CD4-positive, alpha-beta T cell treated with Interleukin-4 for 4 hours (primary cell): ENCODE results near the gene SLC5A4.
A peak's percentile ranks its signal among the peaks of the same experiment; 100 is the strongest.
"Not testable (repeated sequence)": the region's sequence is repeated elsewhere in the genome, so short reads cannot be mapped to it uniquely, and the experiment has no call there.

ENCODE experiments used
- DNase-seq: peaks from one replicate; pipeline ENCODE4 v3.0.0-alpha.2; 2020

The SLC5A4 gene

DNA sequence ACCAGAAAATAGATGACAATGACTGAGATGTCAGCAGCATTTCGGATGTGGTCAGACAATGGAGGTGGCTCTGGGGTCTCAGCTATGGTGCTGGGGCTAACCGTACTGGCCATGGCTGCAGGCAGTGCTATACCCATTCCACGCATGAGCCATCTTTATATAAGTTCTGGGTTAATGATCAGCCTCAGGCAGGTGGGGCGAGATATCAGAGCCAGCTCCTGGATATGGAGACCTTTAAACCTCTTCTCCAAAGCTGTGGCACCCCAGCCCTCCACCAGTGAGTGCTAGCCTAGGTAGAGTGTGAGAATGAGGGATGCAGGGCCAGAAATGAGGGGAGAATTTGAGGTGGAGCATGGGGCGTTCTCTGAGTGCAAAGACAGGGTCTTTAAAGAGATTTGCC lies at the start of gene SLC5A4:
TSS of gene SLC5A4 (minus strand) at position 131 of the 400 bp plus-strand sequence. CDS start at position 113, 18 bp downstream.
- DNase-seq, result no peak

DNA sequence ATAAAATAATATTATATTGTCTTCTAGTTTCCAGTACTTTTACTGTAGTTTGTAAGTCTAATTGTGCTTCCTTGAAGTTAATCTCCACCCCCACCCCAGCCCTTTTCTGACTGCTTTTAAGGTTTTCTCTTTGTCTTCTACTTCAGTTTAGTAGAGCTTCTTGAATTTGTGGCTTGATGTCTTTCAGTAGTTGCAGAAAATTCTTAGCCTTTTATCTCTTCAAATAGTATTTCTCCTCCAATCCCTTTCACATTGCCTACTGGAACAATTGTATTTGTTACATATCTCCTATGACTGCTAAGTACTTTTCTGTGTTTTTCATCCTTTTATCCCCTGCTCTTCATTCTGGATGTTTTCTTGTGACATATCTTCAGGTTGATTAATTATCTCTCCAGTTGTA lies 38.8 kb upstream of the SLC5A4 start:
- not testable (repeated sequence) for DNase-seq

DNA sequence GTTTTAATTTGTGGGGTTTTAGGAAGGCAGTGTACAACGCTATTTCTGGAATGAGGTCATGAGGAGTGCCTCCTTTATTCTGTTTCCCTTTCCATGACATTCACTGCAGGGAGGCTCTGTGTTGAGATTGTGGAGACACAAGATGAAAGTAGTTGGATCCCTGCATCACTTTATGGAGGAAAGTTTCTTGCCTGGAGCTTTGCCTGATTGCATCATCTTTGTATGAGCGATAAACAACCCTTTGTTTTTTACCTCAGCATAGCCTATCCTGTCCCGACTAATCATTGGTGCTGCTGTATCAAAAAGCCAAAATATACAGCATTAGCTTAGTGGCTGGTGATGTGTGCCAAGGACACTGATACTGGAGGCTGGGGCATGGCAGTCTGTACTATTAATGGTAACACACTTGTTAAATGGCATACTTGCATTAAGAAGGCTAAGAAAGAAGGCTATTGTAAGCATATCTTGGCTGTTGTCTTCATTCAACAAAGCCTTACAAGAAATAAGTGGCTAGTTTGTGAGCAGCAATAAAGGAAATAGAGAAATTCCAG lies 31.2 kb upstream of the SLC5A4 start:
- DNase-seq, result no peak

DNA sequence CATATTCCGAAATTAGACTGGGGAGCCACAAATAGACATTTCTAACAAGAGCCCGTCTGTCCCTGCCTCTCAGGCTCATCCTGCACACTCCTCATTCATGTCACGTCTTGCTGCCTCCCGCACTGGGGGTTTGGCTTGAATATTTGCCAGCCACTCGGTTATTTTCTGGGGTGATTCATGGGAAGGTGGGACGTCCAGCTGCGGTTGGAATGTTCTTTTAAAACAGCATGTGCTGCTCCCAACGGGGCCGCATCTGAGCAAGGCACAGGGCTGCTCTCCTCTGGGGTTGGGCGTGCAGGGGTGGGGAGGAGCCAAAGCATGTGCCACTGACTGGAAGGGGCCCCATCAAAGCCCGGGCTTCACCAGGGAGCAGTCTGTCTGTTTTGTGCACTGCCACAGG lies 25.9 kb upstream of the SLC5A4 start:
- DNase-seq, result no peak

DNA sequence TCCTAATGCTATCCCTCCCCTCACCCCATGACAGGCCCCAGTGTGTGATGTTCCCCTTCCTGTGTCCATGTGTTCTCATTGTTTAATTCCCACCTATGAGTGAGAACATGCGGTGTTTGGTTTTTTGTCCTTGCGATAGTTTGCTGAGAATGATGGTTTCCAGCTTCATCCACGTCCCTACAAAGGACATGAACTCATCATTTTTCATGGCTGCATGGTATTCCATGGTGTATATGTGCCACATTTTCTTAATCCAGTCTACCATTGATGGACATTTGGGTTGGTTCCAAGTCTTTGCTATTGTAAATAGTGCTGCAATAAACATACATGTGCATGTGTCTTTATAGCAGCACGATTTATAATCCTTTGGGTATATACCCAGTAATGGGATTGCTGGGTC lies 20.2 kb upstream of the SLC5A4 start:
- not testable (repeated sequence) for DNase-seq

DNA sequence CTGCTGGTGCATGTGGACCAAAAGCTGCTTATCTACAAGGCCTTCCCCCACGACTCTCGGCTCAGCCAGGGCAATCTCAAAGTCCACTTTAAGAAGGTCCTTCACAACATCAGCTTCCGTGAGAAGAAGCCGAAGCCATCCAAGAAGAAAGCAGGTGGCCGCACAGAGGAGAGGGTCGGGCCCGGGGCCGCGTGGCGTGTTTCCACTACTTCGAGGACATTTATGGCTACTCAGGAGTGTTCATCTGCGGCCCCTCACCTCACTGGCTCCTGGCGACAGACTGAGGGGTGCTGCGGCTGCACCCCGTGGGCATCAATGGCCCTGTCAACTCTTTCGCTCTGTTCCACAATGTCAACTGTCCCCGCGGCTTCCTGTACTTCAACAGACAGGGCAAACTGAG lies 16.2 kb upstream of the SLC5A4 start:
- no peak for DNase-seq

DNA sequence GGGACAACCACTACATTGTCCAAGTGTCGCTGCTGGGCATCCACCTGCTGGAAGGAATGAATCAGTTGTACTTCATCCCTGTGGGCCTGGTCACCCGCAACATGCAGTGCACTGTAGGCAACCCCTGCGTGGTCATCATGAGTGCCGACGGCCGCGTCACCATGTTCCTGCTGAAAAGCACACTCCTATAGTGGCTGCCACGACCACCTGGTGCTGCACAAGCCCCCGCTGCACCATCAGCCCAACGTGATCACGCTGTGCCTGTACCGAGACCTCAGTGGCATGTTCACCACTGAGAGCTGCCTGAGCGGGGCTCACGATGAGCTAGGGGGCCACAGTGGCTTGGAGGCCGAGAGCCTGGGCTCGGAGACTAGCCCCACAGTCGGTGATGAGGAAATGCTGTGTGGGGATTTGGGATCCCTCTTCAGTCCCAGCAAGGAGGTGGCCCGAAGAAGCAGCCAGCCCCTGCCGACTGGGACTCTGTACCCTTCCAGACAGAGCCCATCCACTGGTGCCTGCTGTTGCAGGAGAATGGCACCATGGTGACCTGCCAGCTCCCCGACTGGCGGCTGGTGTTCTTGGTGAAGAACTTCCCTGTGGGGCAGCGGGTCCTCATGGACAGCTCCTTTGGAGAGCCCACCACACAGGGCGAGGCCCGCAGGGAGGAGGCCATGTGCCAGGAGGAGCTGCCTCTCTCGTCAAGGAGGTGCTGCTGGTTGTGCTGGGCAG lies 15.7 kb upstream of the SLC5A4 start:
- DNase-seq, result no peak

DNA sequence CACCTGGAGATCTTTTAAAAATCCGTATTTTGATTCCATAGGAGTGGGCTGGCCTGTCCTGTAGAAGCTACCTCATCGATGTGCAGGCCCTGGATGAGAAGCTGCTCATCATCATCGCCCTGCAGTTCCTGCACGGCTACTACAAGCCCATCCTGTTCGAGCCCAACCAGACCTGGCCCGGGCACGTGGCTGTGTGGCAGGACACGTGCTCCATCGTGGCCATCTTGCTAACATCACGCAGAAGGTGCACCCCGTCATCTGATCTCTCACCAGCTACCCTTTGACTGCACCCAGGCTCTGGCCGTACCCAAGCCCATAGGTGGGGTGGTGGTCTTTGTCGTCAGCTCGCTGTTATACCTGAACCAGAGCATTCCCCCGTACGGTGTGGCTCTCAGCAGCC lies 14.2 kb upstream of the SLC5A4 start:
- no peak for DNase-seq

DNA sequence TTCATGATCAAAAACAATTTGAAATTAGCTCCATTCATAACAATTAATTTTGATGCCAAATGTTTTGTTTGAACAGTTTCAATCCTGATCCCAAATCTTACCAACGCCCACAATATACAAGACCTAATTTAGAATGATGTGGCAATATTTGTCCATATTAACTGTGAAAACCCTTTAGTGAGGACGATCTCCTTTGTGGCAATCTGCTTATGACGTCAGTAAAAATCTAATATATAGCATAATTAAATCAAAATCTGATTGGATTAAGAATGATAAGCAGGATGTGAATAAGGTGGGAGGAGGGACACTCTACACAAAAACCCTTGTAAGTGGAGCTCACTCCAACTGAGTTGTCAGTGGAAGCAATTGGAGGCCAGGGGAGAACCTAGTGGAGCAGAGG lies 11.9 kb upstream of the SLC5A4 start:
- no peak for DNase-seq

DNA sequence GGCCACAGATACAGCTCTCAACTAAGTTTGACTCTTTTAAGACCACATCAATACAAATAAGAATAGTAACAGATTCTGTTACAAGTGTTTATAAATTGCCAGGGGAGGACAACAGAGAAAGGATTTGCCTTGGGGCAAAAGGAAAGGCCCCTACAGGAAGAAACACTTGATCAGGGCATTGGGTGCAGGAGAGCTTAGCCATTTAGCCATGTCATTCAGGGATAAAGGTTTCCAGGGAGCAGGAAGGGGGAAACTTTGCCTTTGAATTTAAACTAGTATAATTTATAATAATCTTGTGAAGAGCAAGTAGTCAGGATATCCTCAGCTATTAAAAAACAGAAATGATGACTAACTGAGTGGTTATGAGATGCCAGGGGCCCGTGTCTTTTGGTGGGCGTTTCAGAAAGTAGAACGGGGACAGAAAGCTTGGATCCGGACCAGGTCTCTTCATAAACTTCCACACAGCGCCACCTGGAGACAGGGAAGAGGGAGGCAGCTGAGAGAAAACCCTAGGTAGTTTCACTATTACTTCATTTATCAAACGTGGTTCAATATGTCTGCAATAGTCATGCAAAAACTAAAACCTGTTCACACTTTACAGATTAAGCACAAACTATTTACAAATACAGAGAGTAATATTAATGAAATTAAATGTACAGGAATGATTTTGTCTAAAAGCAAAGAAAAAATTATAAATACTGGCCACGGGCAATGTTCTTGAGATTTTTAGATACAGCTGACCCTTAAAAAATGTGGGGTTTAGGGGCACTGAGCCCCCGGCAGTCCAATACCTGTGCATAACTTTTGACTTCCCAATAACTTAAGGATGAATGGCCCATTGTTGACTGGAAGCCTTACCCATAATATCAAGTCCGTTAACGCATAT lies 11.0 kb upstream of the SLC5A4 start:
- peak; percentile 68 for DNase-seq

DNA sequence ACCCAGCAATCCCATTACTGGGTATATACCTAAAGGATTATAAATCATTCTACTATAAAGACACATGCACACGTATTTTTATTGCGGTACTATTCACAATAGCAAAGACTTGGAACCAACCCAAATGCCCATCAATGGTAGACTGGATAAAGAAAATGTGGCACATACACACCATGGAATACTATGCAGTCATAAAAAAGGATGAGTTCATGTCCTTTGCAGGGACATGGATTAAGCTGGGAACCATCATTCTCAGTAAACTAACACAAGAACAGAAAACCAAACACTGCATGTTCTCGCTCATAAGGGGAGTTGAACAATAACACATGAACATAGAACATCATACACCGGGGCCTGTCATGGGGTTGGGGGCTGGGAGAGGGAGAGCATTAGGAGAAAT lies 8.5 kb upstream of the SLC5A4 start:
- not testable (repeated sequence) for DNase-seq

DNA sequence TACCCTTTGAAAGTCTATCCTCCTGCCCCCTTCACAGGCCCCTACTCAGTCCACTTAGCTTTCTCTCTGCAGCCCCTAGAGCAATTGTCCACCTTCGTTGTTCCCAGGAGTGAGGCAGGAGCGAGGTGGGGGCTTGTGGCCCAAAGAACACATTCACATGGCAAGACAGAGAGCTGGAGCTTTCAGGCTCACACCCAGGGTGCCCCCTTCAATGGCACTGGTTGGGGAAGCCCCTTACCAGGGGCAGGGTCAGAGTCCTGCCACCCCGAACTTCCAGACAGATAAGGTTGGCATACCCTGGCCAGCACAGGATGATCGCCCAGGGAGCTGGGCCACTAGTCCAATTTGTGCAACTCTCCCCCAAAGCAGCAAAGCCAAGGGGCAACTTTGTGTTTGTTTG lies 6.2 kb upstream of the SLC5A4 start:
- no peak for DNase-seq

DNA sequence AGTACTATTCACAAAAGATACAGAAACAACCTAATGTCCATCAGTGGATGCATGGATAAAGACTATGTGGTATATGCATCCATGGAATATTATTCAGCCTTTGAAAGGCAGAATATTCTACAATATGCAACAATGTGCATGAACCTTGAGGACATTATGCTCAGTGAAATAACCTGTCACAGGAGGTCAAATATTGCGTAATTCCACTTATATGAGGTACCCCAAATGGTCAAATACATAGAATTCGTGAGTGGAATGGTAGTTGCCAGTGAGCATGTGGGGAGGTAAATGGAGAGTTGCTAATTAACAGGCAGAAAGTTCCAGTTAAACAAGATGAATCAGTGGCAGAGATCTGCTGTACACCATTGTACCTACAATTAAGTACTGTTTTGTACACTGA lies 3.6 kb upstream of the SLC5A4 start:
- no peak for DNase-seq

DNA sequence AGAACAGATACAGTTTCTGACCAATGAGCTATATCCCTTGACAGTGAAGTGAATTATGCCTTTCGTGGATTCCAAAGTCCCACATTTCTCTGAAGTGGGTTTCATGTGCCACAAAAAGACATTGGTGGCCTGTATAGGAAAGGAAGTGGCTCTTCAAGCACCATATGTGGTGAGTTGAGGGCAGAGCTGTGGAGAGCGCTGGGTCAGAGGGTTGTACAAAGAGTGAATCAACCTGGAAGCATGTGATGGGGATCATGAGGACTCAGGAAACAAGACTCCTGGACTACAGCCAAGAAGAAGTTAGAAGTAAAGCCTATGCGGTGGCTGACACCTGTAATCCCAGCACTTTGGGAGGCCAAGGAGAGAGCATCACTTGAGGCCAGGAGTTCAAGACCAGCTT lies 579 bp upstream of the SLC5A4 start:
- no peak for DNase-seq

DNA sequence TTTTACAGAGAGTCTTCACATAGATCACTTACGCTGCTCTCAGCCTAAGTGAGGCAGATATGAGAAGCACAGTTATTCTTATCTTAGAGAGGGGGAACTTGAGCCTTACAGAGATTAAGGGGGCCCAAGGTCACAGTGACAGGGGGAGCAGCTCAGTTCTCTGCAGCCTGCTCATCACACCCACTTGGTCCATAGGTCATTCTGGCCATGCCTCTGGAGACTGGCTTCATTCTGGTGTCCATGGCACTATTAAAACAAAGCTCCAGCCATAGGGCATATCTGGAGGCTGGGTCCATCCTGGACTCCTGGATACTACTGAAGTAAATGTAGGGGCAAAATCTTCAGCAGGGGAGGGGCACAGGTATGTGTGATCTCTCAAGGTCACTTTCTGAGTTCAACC lies 5.9 kb downstream of the SLC5A4 start:
- no peak for DNase-seq

DNA sequence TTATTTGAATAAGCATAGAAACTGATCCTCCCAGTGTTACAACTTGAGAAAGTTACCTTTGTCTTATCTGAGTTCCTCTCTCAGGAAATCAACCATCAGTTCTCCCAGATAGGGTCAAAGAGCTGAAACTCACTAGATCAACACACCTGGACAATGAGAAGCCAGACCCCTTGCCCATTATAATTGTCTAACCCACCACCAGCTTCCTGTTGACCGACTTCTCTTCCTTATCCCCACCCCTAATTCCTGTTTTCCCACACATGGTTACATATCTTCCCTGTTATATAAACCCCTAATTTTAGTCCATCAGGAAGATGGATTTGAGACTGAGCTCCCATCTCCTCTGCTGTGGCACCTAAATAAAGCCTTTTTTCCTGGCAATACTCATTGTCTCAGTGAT lies 6.9 kb downstream of the SLC5A4 start:
- no peak for DNase-seq

DNA sequence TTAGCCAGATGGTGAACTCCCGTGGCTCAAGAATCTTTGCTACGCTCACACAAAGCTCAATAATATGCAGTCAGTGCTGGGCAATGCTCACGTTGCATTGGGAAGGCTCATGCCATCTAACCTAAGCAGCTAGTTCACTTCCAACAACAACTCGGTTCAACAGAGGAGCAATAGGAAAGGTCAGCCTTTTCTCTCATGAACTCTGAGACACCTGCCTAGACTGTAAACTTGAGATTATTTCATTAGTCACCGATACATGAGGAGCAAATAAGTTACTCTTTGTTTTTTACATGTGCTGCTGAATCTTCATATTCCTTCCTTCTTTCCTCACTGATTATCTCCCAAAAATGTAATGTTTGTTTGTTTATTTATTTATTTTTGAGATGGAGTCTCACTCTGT lies 9.0 kb downstream of the SLC5A4 start:
- no peak for DNase-seq

DNA sequence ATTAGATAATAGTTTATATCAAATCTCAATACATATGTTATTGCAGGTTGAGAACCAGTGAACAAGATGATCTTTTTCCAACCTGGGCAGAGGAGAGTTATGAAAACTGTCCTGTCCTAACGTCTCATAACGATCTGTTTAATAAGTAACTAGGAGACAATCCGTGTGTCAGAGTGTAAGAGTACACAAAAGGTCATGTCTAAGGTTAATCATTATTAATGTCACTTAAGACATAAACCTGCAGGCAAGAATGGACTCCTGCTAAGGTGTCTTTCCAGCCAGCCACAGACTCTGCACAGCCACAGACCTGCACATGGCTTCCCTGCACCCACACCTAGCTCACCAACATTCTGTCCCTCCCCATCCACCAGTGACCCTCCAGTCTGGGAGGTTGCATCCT lies 10.1 kb downstream of the SLC5A4 start:
- no peak for DNase-seq

DNA sequence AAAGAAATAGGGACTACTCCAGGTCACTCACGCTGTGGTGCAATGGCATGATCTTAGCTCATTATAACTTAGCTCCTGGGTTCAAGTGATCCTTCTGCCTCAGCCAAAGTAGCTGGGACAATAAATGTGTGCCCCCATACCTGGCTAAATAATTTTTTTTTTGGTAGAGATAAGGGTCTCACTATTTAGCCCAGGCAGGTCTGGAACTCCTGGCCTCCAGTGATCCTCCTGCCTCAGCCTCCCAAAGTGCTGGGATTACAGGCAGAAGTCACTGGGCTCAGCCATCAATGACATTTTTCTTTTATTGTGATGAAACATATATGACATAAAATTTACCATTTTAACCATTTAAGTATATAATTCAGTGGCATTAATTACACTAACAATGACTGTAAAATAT lies 10.6 kb downstream of the SLC5A4 start:
- DNase-seq, result no peak

DNA sequence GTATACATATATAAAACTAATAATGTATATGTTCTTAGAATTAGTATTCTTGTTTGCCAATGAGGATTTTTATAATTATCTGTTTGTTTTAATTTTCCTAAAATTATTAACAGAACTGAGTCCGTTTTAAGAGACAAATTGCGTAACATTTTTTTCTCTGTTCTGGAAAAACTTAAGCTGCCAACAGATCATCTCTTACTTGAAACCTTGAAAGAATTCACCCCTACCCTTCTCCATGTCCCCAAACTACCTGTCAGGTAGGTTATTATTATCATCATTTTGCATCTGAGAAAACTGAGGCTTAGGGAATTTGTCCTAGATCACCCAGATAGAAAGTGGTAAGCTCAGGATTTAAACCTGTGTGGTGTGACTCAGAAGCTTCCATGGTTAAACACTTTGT lies 14.7 kb downstream of the SLC5A4 start:
- DNase-seq, result no peak

DNA sequence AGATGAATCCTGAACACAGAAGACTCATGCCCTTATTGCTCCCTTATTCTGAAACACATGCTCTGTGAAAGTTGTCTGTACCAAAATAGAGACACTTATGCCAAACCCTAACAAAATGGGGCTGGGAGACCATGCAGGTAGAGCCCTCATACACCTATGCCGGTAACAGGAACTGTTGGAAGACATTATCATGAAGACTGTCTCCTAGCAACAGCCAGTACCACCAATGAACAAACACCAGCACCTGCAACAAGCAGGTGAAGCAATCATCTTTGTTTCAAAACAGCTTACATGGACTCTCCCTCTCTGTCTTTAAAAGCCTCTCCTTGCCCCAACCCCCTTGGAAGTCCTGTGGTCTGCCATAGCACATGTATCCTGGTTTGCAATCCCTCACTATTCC lies 17.2 kb downstream of the SLC5A4 start:
- no peak for DNase-seq

DNA sequence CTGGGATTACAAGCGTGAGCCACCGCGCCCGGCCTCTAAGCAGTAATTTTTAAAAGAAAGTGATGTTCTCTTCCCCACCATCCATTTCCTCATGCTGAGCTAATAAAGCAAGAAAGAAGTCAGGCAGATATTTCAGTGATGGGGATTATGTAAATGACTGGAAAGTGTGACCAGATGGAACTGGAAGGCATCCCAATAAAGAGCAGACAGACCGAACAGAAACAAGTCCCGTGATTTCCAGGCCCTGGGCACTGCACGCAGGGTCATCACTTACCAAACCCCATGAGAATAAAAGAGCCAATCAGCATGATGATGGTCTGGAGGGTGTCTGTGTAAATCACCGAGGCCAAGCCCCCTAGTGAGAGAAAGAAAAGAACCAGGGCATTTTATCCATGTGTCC lies 18.2 kb downstream of the SLC5A4 start:
- DNase-seq, result no peak

DNA sequence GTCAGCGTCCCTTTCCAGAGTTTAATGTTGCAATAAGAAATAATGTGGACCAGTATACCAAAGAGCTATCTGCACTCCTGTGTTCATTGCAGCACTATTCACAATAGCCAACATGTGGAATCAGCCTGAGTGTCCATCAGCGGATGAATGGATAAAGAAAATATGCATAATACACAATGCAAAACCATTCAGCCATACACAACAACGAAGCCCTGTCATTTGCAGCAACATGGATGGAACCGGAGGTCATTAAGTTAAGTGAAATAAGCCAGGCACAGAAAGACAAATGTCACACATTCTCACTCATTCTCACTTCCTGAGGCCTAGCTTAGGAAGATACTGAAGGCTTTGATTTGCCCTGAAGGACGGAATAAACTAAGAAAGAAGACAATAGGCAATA lies 22.1 kb downstream of the SLC5A4 start:
- DNase-seq, result no peak

DNA sequence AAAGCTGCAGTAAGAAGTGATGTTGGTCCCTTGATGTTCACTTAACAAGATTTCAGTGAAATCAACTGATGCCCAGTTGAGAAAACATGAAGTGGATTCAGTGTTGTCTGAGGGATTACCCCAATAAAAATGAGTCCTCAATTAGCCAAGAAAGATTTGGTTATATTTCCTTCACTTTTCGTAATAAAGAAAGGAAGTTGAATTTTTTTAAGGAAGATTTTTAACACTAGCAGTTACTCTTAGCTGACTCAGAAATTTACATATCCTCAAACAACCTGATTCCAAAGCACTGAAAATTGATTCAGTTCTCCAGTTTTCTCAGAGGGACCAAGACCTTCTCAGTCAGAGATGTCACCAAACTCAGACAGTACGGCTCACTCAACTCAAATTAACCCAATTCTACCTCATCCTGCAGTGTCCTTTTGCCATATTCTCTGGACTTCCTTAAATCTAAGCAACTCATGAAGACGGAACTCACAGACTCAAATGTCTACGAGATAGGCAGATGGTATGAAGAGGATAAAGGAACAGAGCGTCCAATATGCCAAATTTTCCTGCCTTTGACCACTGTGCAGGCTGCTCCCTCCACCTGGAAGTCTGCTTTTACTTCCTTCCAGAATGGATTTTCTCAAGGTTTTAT lies 22.8 kb downstream of the SLC5A4 start:
- no peak for DNase-seq
